Fibroblast of peridontal ligament (primary cell): ENCODE data around the gene TANC1.
"Not testable (repeated sequence)": the region's sequence is repeated elsewhere in the genome, so short reads cannot be mapped to it uniquely, and the experiment has no call there.

ENCODE experiments used
- DNase-seq: peaks from one replicate; pipeline ENCODE4 v3.0.0-alpha.2; 2010; ENCODE audit errors: extremely low read depth

TANC1 gene

GRCh38 chr2:159140070-159140769 lies 171.8 kb downstream of the TANC1 start:
- peak; percentile 52 for DNase-seq

- not testable (repeated sequence) for DNase-seq
Observed at GRCh38 chr2:159140821-159141220, 172.4 kb downstream of the TANC1 start.

GRCh38 chr2:159144776-159145614 lies 176.6 kb downstream of the TANC1 start:
- no peak for DNase-seq

GRCh38 chr2:159145745-159146354 lies 177.4 kb downstream of the TANC1 start:
- no peak for DNase-seq

- DNase-seq: no peak
Observed at GRCh38 chr2:159146996-159147666, 178.7 kb downstream of the TANC1 start.

- no peak for DNase-seq
Observed at GRCh38 chr2:159147690-159148089, 179.2 kb downstream of the TANC1 start.

GRCh38 chr2:159148901-159149300 lies 180.5 kb downstream of the TANC1 start:
- DNase-seq: no peak

GRCh38 chr2:159149747-159150146 lies 181.3 kb downstream of the TANC1 start:
- no peak for DNase-seq

GRCh38 chr2:159150280-159150746 lies 181.9 kb downstream of the TANC1 start:
- DNase-seq: no peak

- no peak for DNase-seq
Observed at GRCh38 chr2:159151198-159152127, 183.0 kb downstream of the TANC1 start.

- DNase-seq: no peak
Observed at GRCh38 chr2:159152128-159152778, 183.8 kb downstream of the TANC1 start.

GRCh38 chr2:159153063-159153462 lies 184.6 kb downstream of the TANC1 start:
- DNase-seq: no peak

- DNase-seq: no peak
Observed at GRCh38 chr2:159153463-159153862, 185.0 kb downstream of the TANC1 start.

GRCh38 chr2:159153951-159154350 lies 185.5 kb downstream of the TANC1 start:
- no peak for DNase-seq

- no peak for DNase-seq
Observed at GRCh38 chr2:159154366-159154765, 185.9 kb downstream of the TANC1 start.

GRCh38 chr2:159155320-159155719 lies 186.9 kb downstream of the TANC1 start:
- DNase-seq: no peak

GRCh38 chr2:159155791-159156190 lies 187.4 kb downstream of the TANC1 start:
- no peak for DNase-seq

- no peak for DNase-seq
Observed at GRCh38 chr2:159156834-159157233, 188.4 kb downstream of the TANC1 start.

GRCh38 chr2:159157361-159158209 lies 189.1 kb downstream of the TANC1 start:
- no peak for DNase-seq
